ENCODE data around the gene SNAP23. TPM values are rescaled to one million over a fixed set of nuclear protein-coding genes. Genes with fewer than 3 reads are reported as not detected.

The SNAP23 gene
- total RNA-seq, 1 experiment from 2014 or later, result 63.2 TPM

- Histone ChIP-seq H2BK5ac (ENCODE audit: insufficient read length, low read length) (no peak overlapping the region), H3K9me3 (ENCODE audit: control insufficient read depth, low read depth, low read length) (no peaks in the 10 kb centered on the region), H3K4ac (ENCODE audit: low read depth, low read length) (no peak overlapping the region), H4K8ac (replicated peaks; ENCODE audit: insufficient read length, low read depth, low read length) (no peak overlapping the region), H3K27ac (ENCODE audit: insufficient read length, low read depth, low read length) (no peak overlapping the region), H3K27me3 (ENCODE audit: insufficient read depth, low read length) (no peaks in the 10 kb centered on the region), H3K9ac (ENCODE audit: extremely low read depth, insufficient read length, low read length) (no peak overlapping the region), H2BK120ac (ENCODE audit: low read depth, low read length, poor library complexity, severe bottlenecking) (no peak overlapping the region), H2BK20ac (ENCODE audit: low read depth, low read length, poor library complexity, severe bottlenecking) (no peak overlapping the region), H3K79me1 (ENCODE audit: insufficient read depth, low read depth, low read length, poor library complexity, severe bottlenecking) (no peaks in the 10 kb centered on the region), H3K79me2 (ENCODE audit: insufficient read depth, low read length) (no peaks in the 10 kb centered on the region), H2AK5ac (ENCODE audit: insufficient read length, low read length) (no peak overlapping the region), H3K4me1 (ENCODE audit: insufficient read depth, low read length) (no peaks in the 10 kb centered on the region), H2BK12ac (ENCODE audit: insufficient read length, low read depth, low read length) (no peak overlapping the region), H3K4me2 (ENCODE audit: insufficient read depth, insufficient read length, low read length) (no peak overlapping the region), H3K23ac (ENCODE audit: insufficient read length, low read depth, low read length) (no peak overlapping the region), H2AFZ (ENCODE audit: low read length) (no peak overlapping the region), H3K23me2 (ENCODE audit: insufficient read length, low read depth, low read length, poor library complexity, severe bottlenecking) (no peaks in the 10 kb centered on the region), H4K91ac (ENCODE audit: insufficient read length, low read depth, low read length) (no peak overlapping the region), H4K5ac (ENCODE audit: insufficient read length, low read depth, low read length) (no peak overlapping the region), H4K20me1 (ENCODE audit: control insufficient read depth, insufficient read depth, insufficient read length) (no peaks in the 10 kb centered on the region), H2BK15ac (ENCODE audit: low read depth, low read length) (no peak overlapping the region), H3T11ph (ENCODE audit: low read length) (no peak overlapping the region), H3K18ac (ENCODE audit: insufficient read length, low read depth, low read length) (no peak overlapping the region), H3K14ac (ENCODE audit: insufficient read depth, low read length) (no peak overlapping the region), H3K56ac (ENCODE audit: insufficient read length, low read depth, low read length) (no peak overlapping the region)
- Mint-ChIP-seq H3K27me3 (ENCODE audit: low read depth) (no peaks in the 10 kb centered on the region), H3K4me3 (no peak overlapping the region), H3K27ac (no peak overlapping the region), H3K9me3 (no peaks in the 10 kb centered on the region), H3K4me1 (no peaks in the 10 kb centered on the region), H3K36me3 (ENCODE audit: insufficient read depth in 1 of 3, low read depth in 3 of 3) (peaks cover 10 to 49% (median 40%) of the 10 kb centered on the region in 3 experiments; a peak in 5 of 7 replicates)
- DNase-seq, result no peak
- no CpG with 5 or more reads among the region's 1 CpG for WGBS (ENCODE audit: extremely low coverage, insufficient read length, low lambda C conversion rate)
- TF ChIP-seq CTCF (conservative IDR thresholded peaks at IDR 0.05), result no peak
These were observed 37.8 kb downstream of the SNAP23 start for GRCh38 chr15:42533246-42533645.
